ENCODE data around the gene CHPF2. TPM values are rescaled to one million over a fixed set of nuclear protein-coding genes. Genes with fewer than 3 reads are reported as not detected.
A peak's percentile ranks its signal among the peaks of the same experiment; 100 is the strongest.

The CHPF2 gene
- total and polyA plus RNA-seq, 2 experiments from 2014 or later = 48.0 to 120 TPM

- Histone ChIP-seq H3F3A (ENCODE audit: insufficient read depth) (peaks cover 5% of the 10 kb centered on the region; the same call in 1 of the 2 replicates), H4K20me1 (ENCODE audit: insufficient read depth) (no peaks in the 10 kb centered on the region), H3K4me1 (ENCODE audit: insufficient read depth) (no peaks in the 10 kb centered on the region), H3K9ac (no peak overlapping the region), H3K27ac (no peak overlapping the region), H3K27me3 (replicated peaks; ENCODE audit: insufficient read depth) (no peaks in the 10 kb centered on the region), H3K4me3 (no peak overlapping the region), H2AFZ (no peak overlapping the region), H3K9me2 (ENCODE audit: insufficient read depth) (no peaks in the 10 kb centered on the region), H3K36me3 (ENCODE audit: low read depth) (peaks cover 32% of the 10 kb centered on the region; the same call in 1 of the 2 replicates), H3K4me2 (ENCODE audit: unreplicated experiment) (no peak overlapping the region), H3K79me2 (ENCODE audit: insufficient read depth) (no peaks in the 10 kb centered on the region), H3K9me3 (ENCODE audit: low read depth) (no peaks in the 10 kb centered on the region)
- no peak for TF ChIP-seq EZH2 (IDR thresholded peaks at IDR 0.05; ENCODE audit: insufficient read depth, poor library complexity, severe bottlenecking)
- no peak for TF ChIP-seq EZH2phosphoT487 (IDR thresholded peaks at IDR 0.05; ENCODE audit: insufficient read depth, low read depth)
- WGBS, 2 experiments (ENCODE audit: low coverage in 1 of 2, low lambda C conversion rate in 2 of 2, missing lambda C conversion rate in 2 of 2) = 97 to 100% methylated on average over 5 of the region's 5 CpGs
- in situ Hi-C loops (cut with MboI) = no loop called here
- DNase-seq = no peak
Measured at GRCh38 chr7:151215396-151215795, 16.9 kb upstream of the CHPF2 start.

- Histone ChIP-seq H3K4me3 (no peak overlapping the region), H3K9me3 (ENCODE audit: low read depth) (no peaks in the 10 kb centered on the region), H3K9me2 (ENCODE audit: insufficient read depth) (no peaks in the 10 kb centered on the region), H3K9ac (no peak overlapping the region), H4K20me1 (ENCODE audit: insufficient read depth) (no peaks in the 10 kb centered on the region), H3F3A (ENCODE audit: insufficient read depth) (no peaks in the 10 kb centered on the region), H3K27me3 (replicated peaks; ENCODE audit: insufficient read depth) (no peaks in the 10 kb centered on the region), H3K36me3 (ENCODE audit: low read depth) (peaks cover 50% of the 10 kb centered on the region), H3K4me1 (ENCODE audit: insufficient read depth) (no peaks in the 10 kb centered on the region), H3K27ac (no peak overlapping the region), H2AFZ (no peak overlapping the region), H3K4me2 (ENCODE audit: unreplicated experiment) (no peak overlapping the region), H3K79me2 (ENCODE audit: insufficient read depth) (no peaks in the 10 kb centered on the region)
- in situ Hi-C loops (cut with MboI) = no loop called here
- WGBS, 2 experiments (ENCODE audit: low coverage in 1 of 2, low lambda C conversion rate in 2 of 2, missing lambda C conversion rate in 2 of 2) = 98 to 100% methylated on average over 9 of the region's 9 CpGs
- no peak for DNase-seq
- TF ChIP-seq EZH2 (IDR thresholded peaks at IDR 0.05; ENCODE audit: insufficient read depth, poor library complexity, severe bottlenecking) (no peak), EZH2phosphoT487 (IDR thresholded peaks at IDR 0.05; ENCODE audit: insufficient read depth, low read depth) (no peak)
Measured at GRCh38 chr7:151218170-151218569, 14.1 kb upstream of the CHPF2 start.

- no peak overlapping the region for H3K4me3 ChIP-seq
- TF ChIP-seq EZH2 (IDR thresholded peaks at IDR 0.05; ENCODE audit: insufficient read depth, poor library complexity, severe bottlenecking) (no peak), EZH2phosphoT487 (IDR thresholded peaks at IDR 0.05; ENCODE audit: insufficient read depth, low read depth) (no peak)
- no peak overlapping the region for H3K4me2 ChIP-seq (ENCODE audit: unreplicated experiment)
- DNase-seq = no peak
- WGBS, 2 experiments (ENCODE audit: low coverage in 1 of 2, low lambda C conversion rate in 2 of 2, missing lambda C conversion rate in 2 of 2) = 92 to 95% methylated on average over 14 of the region's 14 CpGs
- H3K27me3 ChIP-seq (replicated peaks; ENCODE audit: insufficient read depth) = no peaks in the 10 kb centered on the region
- H4K20me1 ChIP-seq (ENCODE audit: insufficient read depth) = no peaks in the 10 kb centered on the region
- no peaks in the 10 kb centered on the region for H3K9me3 ChIP-seq (ENCODE audit: low read depth)
- no peaks in the 10 kb centered on the region for H3K9me2 ChIP-seq (ENCODE audit: insufficient read depth)
- H3K4me1 ChIP-seq (ENCODE audit: insufficient read depth) = peaks cover 21% of the 10 kb centered on the region
- H3F3A ChIP-seq (ENCODE audit: insufficient read depth) = peaks cover 13% of the 10 kb centered on the region
- no peak overlapping the region for H2AFZ ChIP-seq
- H3K79me2 ChIP-seq (ENCODE audit: insufficient read depth) = peaks cover 32% of the 10 kb centered on the region
- no peak overlapping the region for H3K9ac ChIP-seq
- in situ Hi-C loops (cut with MboI) = no loop called here
- H3K27ac ChIP-seq = no peak overlapping the region
- H3K36me3 ChIP-seq (ENCODE audit: low read depth) = peaks cover 43% of the 10 kb centered on the region
Measured at GRCh38 chr7:151223728-151224127, 8.6 kb upstream of the CHPF2 start.

DNA sequence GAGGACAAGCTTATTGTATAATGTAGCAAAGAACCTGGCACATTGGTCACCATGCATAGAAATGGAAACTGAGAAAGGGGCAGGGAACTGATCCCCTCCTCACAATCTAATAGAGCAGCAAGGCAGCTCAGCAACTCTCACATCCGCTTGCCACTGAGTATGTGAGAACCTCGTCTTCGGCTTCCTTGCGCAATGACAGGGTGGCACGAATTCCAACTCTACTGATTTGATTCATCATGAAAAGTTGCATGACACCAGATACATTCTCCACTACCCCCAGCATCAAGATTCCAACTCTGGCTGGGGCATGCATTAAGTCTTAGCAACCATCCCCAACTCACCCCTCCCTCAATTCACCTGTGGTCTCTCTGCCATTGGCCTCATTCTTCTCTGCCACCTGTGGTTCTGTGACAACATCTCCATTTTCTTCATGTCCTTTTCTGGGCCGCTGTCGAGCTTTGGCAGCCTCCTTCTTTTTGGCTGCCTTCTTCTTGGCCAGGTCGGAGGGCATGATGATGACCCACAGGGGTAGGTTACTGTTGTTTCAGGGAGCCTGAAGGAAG, 6.3 kb upstream of the CHPF2 start:
- TF ChIP-seq EZH2phosphoT487 (IDR thresholded peaks at IDR 0.05; ENCODE audit: insufficient read depth, low read depth) = no peak
- TF ChIP-seq EZH2 (IDR thresholded peaks at IDR 0.05; ENCODE audit: insufficient read depth, poor library complexity, severe bottlenecking) = no peak
- Histone ChIP-seq H3F3A (ENCODE audit: insufficient read depth) (peaks cover 17% of the 10 kb centered on the region), H4K20me1 (ENCODE audit: insufficient read depth) (no peaks in the 10 kb centered on the region), H3K4me1 (ENCODE audit: insufficient read depth) (peaks cover 25% of the 10 kb centered on the region), H3K79me2 (ENCODE audit: insufficient read depth) (peaks cover 32% of the 10 kb centered on the region), H3K27ac (peak overlapping the region; percentile 61; the same call in 1 of the 2 replicates), H3K4me2 (ENCODE audit: unreplicated experiment) (peak overlapping the region; percentile 86), H3K9ac (peak overlapping the region; percentile 91), H3K36me3 (ENCODE audit: low read depth) (peaks cover 35% of the 10 kb centered on the region), H3K9me3 (ENCODE audit: low read depth) (no peaks in the 10 kb centered on the region), H3K27me3 (replicated peaks; ENCODE audit: insufficient read depth) (no peaks in the 10 kb centered on the region), H2AFZ (peak overlapping the region; percentile 86), H3K4me3 (peak overlapping the region; percentile 88), H3K9me2 (ENCODE audit: insufficient read depth) (no peaks in the 10 kb centered on the region)
- DNase-seq = peak; percentile 51
- WGBS, 2 experiments (ENCODE audit: low coverage in 1 of 2, low lambda C conversion rate in 2 of 2, missing lambda C conversion rate in 2 of 2) = 54 to 59% methylated on average over 8 of the region's 8 CpGs
- in situ Hi-C loops (cut with MboI) = no loop called here
